Posterior vena cava (tissue), 2 donors: ENCODE data around the gene TMEM131L. TPM values are rescaled to one million over a fixed set of nuclear protein-coding genes. Genes with fewer than 3 reads are reported as not detected.
"Not testable (repeated sequence)": the region's sequence is repeated elsewhere in the genome, so short reads cannot be mapped to it uniquely, and the experiment has no call there.

Experiments used
- DNase-seq: peaks from one replicate; pipeline ENCODE4 v3.0.0-alpha.2; 2020; ENCODE audit warnings: low spot score
- intact Hi-C, 2 donors: fragments of 100-400 bp; cut with DNase I; formaldehyde crosslinking; loops; one replicate each; pipeline versions ENCODE4 v1.14.1 to v1.14.2; 2022 to 2023
- total RNA-seq, 2 donors: library from RNA; stranded (reverse); fragmentation: NEBNext Ultra II Directional; extraction: Animal tissue kit (Norgen Biotek cat#: 25700); gene quantifications; one replicate each; pipeline ENCODE4 v1.2.1, GENCODE V29; 2021
- donor health status: DM: yes; HTN: yes; CAD: no.
- donor health status: DM: yes; HTN: yes; CAD: no.

TMEM131L gene
- total RNA-seq, 2 donors from 2014 or later = 11.4 to 12.0 TPM

DNA sequence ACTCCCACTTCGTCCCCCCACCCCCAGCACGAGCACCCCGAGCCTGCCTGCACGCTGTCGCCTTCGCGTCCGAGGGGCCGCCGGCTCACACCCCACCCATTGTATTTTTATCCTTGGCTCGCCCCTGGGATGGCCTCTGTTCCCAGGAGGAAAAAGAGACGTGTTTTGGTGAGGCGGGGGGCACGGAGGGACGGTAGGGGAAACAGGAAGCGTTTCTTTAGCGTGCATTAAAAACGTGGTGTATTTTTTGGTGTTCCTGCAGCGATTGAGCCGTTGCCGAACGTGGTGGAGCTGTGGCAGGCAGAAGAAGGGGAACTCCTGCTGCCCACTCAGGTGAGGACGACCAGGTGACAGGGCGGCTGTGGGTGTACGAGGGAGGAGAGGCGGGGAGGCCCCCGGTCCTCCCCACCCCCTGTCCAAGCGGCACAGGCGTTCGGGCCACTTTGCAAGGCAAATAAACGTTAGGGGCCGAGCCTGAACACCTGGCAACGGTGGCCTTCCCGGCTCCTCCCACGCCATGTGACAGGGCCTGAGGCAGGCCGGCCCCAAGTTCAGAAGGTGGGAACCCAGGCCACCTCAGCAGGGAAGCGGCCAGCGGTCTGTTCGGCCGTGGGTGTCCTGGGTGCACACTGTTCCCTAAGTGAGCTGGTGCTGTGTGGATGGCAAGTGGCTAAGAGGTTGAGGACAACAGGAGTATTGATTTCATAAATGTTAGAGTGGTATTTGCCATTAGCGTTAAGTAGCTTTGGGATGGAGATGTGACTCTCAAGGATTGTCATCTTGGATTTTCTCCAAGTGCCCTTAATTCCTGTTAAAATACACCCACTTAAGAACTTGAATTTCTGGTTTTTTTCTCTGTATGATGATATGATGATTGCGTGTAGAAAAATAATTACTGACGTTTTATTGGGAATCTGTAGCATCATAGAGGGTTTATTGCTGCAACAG lies 1.1 kb downstream of the TMEM131L start:
- no peak for DNase-seq
- intact Hi-C loops = loop anchor here (5.0 to 10.0 kb wide), 3 partner anchors 105 to 122 kb away; partner anchors contain the start of gene MND1 (in 1 of the 2)

DNA sequence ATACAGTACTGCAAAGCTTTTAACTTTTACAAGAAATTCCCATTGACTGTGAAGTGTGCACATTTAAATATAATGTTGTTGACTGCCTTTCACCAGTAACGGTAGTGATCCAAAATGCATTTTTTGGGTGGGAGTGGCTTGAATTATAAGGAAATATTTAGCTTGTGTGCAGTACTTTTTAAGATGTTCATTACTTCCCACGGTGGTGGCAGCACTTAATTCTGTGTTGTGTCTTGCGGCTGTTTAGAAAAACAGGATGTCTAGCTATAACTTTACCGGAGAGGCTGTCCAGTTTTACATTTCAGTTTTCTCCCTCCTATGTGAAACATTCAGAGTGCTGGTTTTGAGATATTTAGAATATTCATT lies 1.7 kb downstream of the TMEM131L start:
- intact Hi-C loops = loop anchor here (5.0 to 10.0 kb wide), 3 partner anchors 104 to 123 kb away; partner anchors contain the start of gene MND1 (in 1 of the 2)
- DNase-seq = no peak

DNA sequence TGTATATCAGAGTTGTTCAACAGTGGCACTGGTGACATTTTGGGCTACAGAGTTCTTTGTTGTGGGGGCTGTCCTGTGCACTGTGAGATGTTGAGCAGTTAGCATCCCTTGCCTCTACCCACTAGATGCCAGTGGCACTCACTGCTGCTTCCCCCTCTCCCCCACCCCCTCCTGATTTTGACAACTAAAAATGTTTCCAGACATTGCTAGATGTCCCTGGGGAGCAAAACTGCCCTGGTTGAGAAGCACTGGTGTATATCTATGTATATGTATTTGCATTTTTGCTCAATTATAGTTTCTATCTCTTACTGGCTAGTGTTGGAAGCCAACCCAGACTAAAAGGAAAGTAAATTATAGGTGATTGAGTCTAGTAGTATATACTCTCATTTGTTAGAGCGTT lies 2.4 kb downstream of the TMEM131L start:
- intact Hi-C loops = loop anchor here (5.0 to 10.0 kb wide), 3 partner anchors 104 to 124 kb away; partner anchors contain the start of gene MND1 (in 1 of the 2)
- DNase-seq = no peak

DNA sequence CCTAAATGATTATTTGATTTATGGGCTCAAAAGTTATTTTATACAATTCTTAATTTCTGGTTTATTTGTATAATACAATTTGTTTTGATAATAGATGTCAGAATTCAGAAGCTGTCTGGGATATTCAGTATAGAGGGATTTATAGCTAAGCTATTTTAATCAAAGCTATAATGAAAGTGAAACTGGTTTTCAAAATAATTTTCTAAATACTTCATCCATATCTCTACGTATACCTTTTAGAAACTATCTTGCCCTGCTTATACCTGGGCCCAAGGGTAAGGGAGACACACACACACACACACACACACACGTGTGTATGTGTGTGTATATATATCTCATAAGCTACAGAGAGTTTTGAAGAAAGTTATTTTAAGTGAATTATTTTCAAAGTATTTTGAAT lies 2.9 kb downstream of the TMEM131L start:
- no peak for DNase-seq
- intact Hi-C loops = loop anchor here (5.0 to 10.0 kb wide), 3 partner anchors 103 to 124 kb away; partner anchors contain the start of gene MND1 (in 1 of the 2)

DNA sequence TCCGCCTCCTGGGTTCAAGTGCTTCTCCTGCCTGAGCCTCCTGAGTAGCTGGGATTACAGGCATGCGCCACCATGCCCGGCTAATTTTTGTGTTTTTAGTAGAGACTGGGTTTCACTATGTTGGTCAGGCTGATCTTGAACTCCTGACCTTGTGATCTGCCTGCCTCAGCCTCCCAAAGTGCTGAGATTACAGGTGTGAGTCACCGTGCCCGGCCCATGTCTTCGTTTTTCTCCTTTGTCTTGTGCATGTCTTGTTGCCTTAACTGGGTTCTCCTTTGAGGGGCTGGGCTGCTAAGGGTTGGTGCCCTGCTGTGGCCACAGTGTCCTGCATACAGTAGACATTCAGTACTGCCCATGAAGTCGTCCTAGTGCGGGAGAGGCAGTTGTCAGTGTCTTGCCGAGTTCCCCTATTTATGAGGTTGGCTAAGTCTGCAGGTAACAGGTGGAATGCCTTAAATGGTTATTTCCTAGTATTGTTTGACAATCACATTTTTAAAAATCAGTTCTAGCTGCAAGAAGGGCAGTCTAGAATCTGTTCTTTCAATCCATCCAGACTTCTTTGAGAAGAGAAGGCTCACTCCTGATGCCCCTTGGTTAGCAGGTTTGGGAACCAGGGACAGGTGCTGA lies 5.0 kb downstream of the TMEM131L start:
- intact Hi-C loops, DNase-seq: not testable (repeated sequence)

DNA sequence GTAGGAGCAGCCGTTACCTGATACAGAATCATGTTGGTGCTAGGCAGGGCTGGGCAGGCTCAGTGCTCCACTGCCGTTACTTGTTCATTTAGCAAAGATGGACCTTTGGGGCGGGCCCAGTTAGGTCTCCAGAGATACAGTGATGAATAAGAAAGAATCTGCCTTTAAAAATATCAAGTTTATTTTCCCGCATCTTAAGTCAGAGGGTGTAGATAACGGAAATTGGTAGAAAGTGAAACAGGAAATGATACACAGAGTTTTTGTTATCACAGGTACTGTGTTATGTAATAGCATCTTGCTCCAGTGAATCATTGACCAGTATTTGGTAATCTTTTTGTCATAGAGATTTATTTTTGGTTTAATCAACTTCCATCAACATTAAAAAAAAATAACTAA lies 5.5 kb downstream of the TMEM131L start:
- DNase-seq = no peak
- intact Hi-C loops = no loop called here

DNA sequence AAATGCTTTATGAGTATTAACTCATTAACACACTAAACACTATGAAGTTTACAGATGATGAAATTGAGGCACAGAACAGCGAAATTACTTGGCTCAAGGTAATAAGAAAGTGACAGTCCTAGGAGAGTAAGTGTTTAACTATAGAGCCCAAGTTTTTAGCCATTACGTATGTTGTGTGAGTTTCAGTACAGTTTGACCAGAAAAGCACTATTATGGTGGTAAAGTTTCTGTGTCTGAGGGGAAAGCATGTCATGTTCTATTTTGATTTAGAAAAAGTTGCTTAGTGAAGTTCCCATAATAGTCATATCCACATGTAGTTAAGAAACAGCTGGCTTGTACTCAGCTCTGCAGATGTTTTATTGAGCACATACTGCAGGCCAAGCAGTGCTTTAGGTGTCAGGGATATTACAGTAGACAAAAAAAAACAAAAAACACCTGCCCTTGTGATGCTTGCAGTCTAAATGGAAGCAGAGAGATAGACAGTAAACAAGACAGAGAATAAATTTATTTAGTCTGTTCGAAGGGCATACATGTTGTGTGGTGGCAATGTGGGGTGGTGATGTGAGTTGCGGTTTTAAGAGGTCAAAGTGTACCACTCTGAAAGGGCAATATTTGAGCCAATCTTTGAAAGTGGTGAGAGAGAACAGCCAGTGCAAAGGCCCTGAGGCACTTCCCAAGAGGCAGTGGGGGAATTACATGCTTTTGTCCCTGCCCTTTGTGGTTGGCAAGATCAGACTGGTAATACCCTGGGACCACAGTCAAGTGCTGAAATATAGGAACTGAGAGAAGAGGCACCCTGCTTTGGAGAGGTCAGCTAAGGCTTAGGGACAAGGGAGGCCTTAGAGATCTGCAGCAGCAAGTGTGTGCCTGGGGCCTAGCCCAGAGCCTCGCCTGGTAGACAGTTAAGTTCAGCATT lies 6.2 kb downstream of the TMEM131L start:
- DNase-seq = no peak
- intact Hi-C loops = no loop called here

DNA sequence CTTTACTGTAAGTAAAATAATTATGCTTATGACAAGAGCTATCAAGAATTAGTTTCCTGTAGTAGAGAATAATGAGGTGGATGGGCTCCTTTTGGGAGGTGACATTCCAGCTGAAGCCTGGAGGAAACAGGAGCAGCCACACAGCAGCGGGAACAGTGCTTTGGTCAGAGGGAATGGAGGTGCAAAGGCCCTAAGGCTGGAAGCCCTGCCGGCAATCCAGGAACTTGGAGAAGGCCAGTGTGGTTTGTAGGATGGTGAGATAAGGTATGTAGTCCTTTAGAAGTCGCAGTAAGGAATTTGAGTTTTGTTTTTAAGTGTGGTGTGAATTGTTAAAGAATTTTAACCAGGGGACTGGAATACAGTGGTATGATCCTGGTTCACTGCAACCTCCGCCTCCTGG lies 8.1 kb downstream of the TMEM131L start:
- intact Hi-C loops = no loop called here
- DNase-seq = no peak

DNA sequence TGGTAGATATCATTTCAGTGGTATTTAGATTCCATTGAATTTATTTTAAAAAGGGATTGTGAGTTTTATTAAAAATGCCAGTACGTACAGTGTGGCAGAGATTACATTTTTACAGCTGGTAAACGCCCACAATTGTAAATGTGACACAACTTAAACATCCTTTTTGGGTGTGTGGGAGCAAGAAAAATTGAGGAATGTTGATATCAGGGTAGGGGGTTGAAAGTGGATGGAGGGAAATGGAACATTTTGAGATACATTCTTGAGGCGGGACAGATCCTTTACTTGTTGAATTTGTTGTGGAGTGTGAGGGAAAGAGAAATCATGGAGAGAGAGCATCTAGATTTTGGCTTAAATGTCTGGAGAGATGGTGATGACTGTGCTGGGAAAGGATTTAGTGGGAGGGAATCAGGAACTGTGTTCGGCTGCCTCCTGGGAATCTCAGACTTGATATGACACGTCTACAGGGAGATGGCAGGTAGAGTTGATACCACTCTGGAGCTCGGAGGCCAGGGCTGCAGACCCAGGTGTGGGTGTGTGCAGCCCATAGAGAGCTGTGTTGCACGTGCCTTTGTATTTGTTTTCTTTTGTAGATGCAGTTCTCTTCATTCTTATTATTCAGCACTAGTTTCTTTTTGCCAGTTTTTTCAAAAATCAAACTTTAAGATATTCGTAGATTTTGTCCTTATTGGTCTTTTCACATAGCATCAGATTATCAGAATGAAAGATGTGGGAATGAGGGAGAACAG lies 10.8 kb downstream of the TMEM131L start:
- DNase-seq = no peak
- intact Hi-C loops = no loop called here

DNA sequence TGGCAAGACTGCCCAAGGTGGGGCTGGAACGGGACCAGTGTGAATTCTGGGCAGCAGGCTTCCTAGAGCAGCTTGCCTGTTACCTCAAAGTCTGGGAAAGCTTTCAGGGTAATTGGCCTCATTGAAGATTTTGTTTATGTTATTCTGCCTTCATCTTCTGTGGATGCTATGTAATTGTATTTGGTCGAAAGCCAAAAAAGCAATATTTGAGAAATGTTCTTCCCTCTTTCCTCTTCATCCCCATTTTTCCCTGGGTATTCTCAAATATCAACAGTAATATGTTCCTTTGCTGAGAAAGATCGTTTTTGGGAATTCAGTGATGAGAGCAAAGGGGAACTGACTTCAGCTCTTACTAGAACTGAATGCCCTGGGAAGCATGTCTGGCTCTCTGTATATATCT lies 12.9 kb downstream of the TMEM131L start:
- no peak for DNase-seq
- intact Hi-C loops = no loop called here

DNA sequence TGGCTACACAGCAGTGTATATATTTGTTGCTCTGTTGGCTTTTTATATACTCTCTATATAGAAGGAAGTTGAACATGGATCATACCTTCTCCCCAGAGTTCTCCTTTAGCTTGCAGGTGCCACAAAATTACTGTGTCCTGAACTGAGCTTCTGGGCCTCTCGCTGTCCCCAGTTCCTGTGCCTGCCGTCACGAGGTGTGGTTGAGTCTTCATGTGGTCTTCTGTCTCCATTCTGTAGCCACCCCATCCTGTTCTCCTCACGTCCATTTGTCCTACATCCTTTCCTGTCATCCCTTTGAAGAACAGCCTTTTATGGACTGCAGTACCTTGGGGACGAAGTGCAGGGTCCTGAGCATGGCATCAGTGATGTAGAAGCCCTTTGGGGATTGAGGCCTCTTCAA lies 14.5 kb downstream of the TMEM131L start:
- intact Hi-C loops = no loop called here
- no peak for DNase-seq

DNA sequence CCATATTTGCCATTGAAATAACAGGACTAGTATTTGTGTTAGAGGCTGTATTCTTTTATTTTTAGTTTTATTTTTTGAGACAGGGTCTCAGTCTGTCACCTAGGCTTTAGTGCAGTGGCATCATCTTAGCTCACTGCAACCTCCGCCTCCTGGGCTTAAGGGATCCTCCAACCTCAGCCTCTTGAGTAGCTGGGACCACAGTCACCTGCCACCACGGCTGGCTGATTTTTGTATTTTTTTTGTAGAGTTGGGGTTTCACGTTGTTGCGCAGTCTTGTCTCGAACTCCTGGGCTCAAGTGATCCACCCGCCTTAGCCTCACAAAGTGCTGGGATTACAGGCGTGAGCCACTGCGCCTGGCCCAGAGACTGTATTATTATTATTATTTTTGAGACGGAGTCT lies 15.3 kb downstream of the TMEM131L start:
- intact Hi-C loops = no loop called here
- DNase-seq = no peak

DNA sequence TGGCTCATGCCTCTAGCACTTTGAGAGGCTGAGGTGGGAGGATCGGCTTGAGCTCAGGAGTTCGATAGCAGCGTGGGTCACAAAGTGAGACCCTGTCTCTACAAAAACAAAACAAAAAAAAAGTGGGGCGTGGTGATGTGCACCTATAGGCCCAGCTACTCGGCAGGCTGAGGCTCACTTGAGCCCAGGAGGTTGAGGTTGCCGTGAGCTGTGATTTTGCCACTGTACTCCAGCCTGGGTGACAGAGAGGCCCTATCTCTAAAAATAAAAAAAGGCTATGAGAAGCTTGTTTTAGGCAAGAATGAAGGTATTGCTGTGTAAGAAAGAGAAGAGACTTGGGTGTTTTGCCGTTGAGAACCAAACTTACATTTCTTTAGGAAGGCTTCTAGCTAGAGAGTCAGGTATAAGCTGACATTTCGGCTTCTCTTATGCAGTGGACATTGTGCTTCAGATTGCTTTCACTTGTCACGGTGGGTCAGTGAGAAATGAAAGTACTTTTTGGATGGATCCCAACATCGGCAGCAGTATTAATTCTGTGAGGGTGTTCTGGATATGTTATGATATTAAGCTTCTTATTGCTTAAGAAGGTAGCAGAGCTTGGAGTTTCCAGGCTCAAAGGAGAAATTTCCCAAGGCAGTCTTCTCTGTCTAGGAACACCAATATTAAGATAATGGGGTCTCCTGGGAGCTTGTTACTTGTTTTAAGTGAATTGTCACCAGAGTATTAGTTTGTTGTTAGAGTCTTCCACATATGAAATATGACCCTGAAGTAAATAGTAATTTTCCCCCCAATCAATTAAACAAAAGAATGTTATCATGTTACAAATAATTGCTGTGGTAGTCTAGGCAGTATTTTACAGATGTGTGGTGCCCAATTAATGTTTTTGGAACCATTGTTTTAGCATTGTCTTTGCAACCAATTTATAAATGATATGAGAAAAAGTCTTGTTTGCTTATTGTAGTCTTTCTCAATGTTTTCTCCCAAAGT lies 17.6 kb downstream of the TMEM131L start:
- intact Hi-C loops = no loop called here
- DNase-seq = no peak

DNA sequence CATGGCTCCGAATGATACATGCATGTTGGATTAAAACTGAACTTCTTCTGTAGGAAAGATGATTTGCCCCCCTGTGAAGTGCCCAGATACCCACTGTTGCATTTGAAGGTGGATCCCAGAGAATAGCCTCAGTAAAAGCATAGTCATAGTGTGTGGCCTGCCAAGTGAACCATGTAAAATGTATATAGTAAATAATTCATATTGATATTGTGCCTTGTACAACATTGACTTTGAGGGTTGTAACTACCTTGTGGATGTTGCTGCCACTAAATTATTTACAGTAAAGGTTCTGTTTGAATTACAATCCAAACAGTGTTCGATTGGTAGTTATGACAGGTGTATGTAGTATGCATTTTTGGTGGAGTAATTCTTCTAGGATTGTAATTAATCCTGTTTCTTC lies 19.2 kb downstream of the TMEM131L start:
- DNase-seq = no peak
- intact Hi-C loops = no loop called here

DNA sequence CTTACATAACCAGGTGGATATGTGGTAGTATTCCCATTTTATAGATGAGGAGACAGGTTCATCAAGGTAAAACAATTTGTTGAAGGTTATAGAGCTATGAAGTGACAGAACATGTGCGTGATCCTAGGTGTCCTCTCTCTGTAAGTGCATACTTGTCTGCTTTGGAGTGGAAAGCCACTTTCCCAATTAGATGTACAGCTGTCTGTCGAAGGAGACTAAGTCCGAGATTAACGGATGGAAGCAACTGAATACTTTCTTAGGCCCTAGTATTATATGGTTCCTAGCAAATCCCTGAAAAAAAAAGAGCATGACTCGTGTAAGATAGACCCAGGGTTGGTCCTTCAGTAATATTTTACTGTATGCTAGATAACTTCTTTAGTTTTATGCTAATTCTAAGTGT lies 19.7 kb downstream of the TMEM131L start:
- intact Hi-C loops = no loop called here
- DNase-seq = no peak

DNA sequence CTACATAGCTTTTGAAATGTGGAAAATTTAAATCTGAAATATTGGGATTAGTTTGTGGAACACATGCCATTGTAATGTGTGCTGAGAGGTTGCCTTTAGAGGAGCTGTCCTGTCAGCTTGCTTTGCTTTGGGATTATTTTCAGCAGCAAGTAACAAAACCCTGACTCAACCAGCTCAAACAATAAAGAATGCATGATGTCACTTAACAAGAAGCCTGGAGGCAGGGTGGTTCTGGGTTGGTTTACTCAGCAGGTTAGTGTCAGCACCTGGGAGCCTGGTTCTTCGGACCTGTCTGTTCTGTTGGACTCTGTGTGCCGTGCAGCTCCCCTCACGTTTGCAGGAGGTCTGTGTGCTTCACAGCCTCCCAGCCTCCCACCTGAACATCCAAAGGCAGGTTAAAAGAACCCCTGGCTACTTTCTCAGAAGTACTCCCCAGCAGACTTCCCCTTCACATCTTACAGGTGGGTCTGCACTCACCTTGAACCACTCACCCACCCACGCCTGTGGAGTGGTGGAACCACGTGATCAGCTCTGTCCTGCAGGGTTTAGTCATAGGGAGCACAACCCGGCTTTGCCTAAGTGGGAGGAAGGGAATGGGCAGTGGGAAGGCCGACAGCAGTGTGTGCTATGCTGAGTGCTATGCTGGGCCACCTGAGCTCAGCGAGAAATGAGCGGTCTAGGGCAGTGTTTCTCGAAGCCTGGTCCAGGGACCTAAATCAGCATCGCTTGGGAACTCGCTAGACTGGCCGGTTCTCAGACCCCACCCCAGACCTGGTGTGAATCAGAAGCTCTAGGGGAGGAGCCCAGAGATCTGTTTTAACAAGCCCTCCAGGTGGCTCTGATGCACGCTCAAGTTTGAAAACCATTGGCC lies 20.4 kb downstream of the TMEM131L start:
- DNase-seq = no peak
- intact Hi-C loops = no loop called here
